ENCODE results near the gene OR10H5. TPM values are rescaled to one million over a fixed set of nuclear protein-coding genes. Genes with fewer than 3 reads are reported as not detected.

The OR10H5 gene
- total and polyA plus RNA-seq, 10 of the 15 experiments (the other 5 are each of a cell fraction or from before 2014, with no cell fraction given) = not detected

- TF ChIP-seq SMAD5 (IDR thresholded peaks at IDR 0.05; ENCODE audit: low read depth) = no peak
- no peak for TF ChIP-seq HDGF (IDR thresholded peaks at IDR 0.05)
- TF ChIP-seq SMAD1 (IDR thresholded peaks at IDR 0.05; ENCODE audit: low read depth, partially characterized antibody) = no peak
- TF ChIP-seq SUPT20H (IDR thresholded peaks at IDR 0.05; ENCODE audit: borderline replicate concordance, control insufficient read depth, low read depth, low read length) = no peak
- no peak for TF ChIP-seq USF1 (IDR thresholded peaks at IDR 0.05; ENCODE audit: borderline replicate concordance, extremely low read length, insufficient read depth, low read depth, low read length)
- TF ChIP-seq SRF (IDR thresholded peaks at IDR 0.05; ENCODE audit: low read depth in 2 of 2, low read length in 2 of 2) = 0 out of 4 replicates have a peak, but pooled peaks of 1 of the 2 experiments have one; percentile 17
- peak; percentile 28; the same call in 1 of the 2 replicates for TF ChIP-seq HCFC1 (IDR thresholded peaks at IDR 0.05; ENCODE audit: low read length)
- no peak for TF ChIP-seq CTCF (IDR thresholded peaks at IDR 0.05 in 2 of 3, conservative IDR thresholded peaks at IDR 0.05 in 1 of 3; ENCODE audit: control insufficient read depth in 2 of 3, extremely low read depth in 1 of 3, insufficient read depth in 1 of 3, low read depth in 3 of 3, low read length in 3 of 3)
- TF ChIP-seq GABPA (IDR thresholded peaks at IDR 0.05; ENCODE audit: low read depth) = peak; percentile 89
- peak; percentile 19; the same call in 1 of the 2 replicates for TF ChIP-seq CBFB (IDR thresholded peaks at IDR 0.05; ENCODE audit: low read depth)
- TF ChIP-seq ATF3 (IDR thresholded peaks at IDR 0.05; ENCODE audit: borderline replicate concordance, extremely low read depth, low read depth, low read length) = no peak
- no peak for TF ChIP-seq RAD51 (IDR thresholded peaks at IDR 0.05)
- no peak for TF ChIP-seq ESRRA (IDR thresholded peaks at IDR 0.05; ENCODE audit: low read length)
- no peak for TF ChIP-seq PAX5 (IDR thresholded peaks at IDR 0.05; ENCODE audit: borderline replicate concordance, low read depth, low read length)
- TF ChIP-seq NRF1 (conservative IDR thresholded peaks at IDR 0.05; ENCODE audit: low read depth, low read length) = no peak
- no peak for TF ChIP-seq SMC3 (IDR thresholded peaks at IDR 0.05; ENCODE audit: borderline replicate concordance, low read length)
- TF ChIP-seq ZNF24 (IDR thresholded peaks at IDR 0.05) = no peak
- no peak for TF ChIP-seq PML (IDR thresholded peaks at IDR 0.05; ENCODE audit: low read length)
- TF ChIP-seq CREB1 (IDR thresholded peaks at IDR 0.05; ENCODE audit: low read depth) = peak; percentile 68
- TF ChIP-seq BRCA1 (IDR thresholded peaks at IDR 0.05; ENCODE audit: low read depth, low read length) = no peak
- TF ChIP-seq MEF2B (IDR thresholded peaks at IDR 0.05; ENCODE audit: partially characterized antibody, poor library complexity, severe bottlenecking) = peak; percentile 13
- TF ChIP-seq SIX5 (IDR thresholded peaks at IDR 0.05; ENCODE audit: low read depth, low read length, severe bottlenecking) = peak; percentile 24
- TF ChIP-seq CBX3 (IDR thresholded peaks at IDR 0.05; ENCODE audit: borderline replicate concordance, low read depth) = no peak
- no peak for TF ChIP-seq ZZZ3 (IDR thresholded peaks at IDR 0.05; ENCODE audit: control insufficient read depth, insufficient read length, low read depth)
- TF ChIP-seq ASH2L (IDR thresholded peaks at IDR 0.05; ENCODE audit: borderline replicate concordance, low read depth) = no peak
- TF ChIP-seq NFYB (IDR thresholded peaks at IDR 0.05; ENCODE audit: insufficient read depth, low read depth, low read length) = peak; percentile 98
- TF ChIP-seq IRF4 (IDR thresholded peaks at IDR 0.05; ENCODE audit: low read depth, low read length) = no peak
- TF ChIP-seq CHD2 (IDR thresholded peaks at IDR 0.05; ENCODE audit: borderline replicate concordance, low read depth, low read length) = peak; percentile 56; the same call in 1 of the 2 replicates
Measured at GRCh38 chr19:15836330-15837220, 49.1 kb downstream of the OR10H5 start (continued).
